HEK293T (cell line): ENCODE measurements around the gene COL4A6.

Experiments
- FOXM1 ChIP-seq: fragments of 450-650 bp; IDR thresholded peaks from 2 replicates; pipeline ENCODE4 v1.6.1; 2017; ENCODE audit warnings: mild to moderate bottlenecking, borderline replicate concordance
- SP1 ChIP-seq: fragments of 450-650 bp; IDR thresholded peaks from 2 replicates; pipeline ENCODE4 v1.6.1; 2017

DNA sequence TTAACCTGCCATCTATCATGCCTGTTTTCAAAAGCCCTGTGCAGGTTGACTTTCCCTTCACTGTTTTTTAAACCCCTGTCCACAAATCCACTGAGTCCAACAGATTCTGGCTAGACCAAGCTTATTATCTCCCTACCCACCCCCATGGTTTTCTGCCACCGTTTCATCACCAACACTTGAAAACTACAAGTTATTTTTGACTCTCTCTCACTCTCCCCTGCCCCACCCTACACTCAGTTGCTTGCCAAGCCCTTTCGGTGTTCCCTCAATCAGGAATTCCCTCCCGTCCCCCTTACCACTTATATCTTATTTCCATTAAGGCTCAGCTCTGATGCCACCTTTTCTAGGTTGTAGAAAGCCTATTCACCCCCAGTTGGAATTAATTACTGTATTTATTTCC lies 316.9 kb downstream of the COL4A6 start:
- TF ChIP-seq FOXM1 (no peak), SP1 (no peak)
